NCI-H2227 treated with DMSO at 0.1 percent for 48 hours (cell line): ENCODE results near the gene GRAMD1C.
"Not testable (repeated sequence)": the region's sequence is repeated elsewhere in the genome, so short reads cannot be mapped to it uniquely, and the experiment has no call there.

ENCODE experiments used
- DNase-seq: peaks from one replicate; lab custom pipeline; 2025; lab: John Stamatoyannopoulos, UW

GRAMD1C gene

GRCh38 chr3:113838631-113839209 lies at the start of gene GRAMD1C:
Gene GRAMD1C, plus strand, starts transcription at chr3:113838788. Its CDS starts 122 bp downstream, at chr3:113838910.
- peak; percentile 86 for DNase-seq

- DNase-seq, result no peak
Observed at GRCh38 chr3:113791381-113791780, 47.2 kb upstream of the GRAMD1C start.

GRCh38 chr3:113794526-113794925 lies 44.1 kb upstream of the GRAMD1C start:
- DNase-seq, result no peak

- no peak for DNase-seq
Observed at GRCh38 chr3:113795693-113796092, 42.9 kb upstream of the GRAMD1C start.

GRCh38 chr3:113802795-113803455 lies 35.7 kb upstream of the GRAMD1C start:
- no peak for DNase-seq

GRCh38 chr3:113804661-113805060 lies 33.9 kb upstream of the GRAMD1C start:
- no peak for DNase-seq

- DNase-seq, result no peak
Observed at GRCh38 chr3:113805249-113805648, 33.3 kb upstream of the GRAMD1C start.

- no peak for DNase-seq
Observed at GRCh38 chr3:113812854-113813253, 25.7 kb upstream of the GRAMD1C start.

- DNase-seq, result no peak
Observed at GRCh38 chr3:113819866-113820265, 18.7 kb upstream of the GRAMD1C start.

- DNase-seq, result no peak
Observed at GRCh38 chr3:113825090-113825489, 13.5 kb upstream of the GRAMD1C start.

GRCh38 chr3:113828600-113828999 lies 10.0 kb upstream of the GRAMD1C start:
- DNase-seq, result no peak

GRCh38 chr3:113829576-113830354 lies 8.8 kb upstream of the GRAMD1C start:
- DNase-seq, result no peak

GRCh38 chr3:113831103-113831355 lies 7.6 kb upstream of the GRAMD1C start:
- no peak for DNase-seq

- DNase-seq, result no peak
Observed at GRCh38 chr3:113832477-113833164, 6.0 kb upstream of the GRAMD1C start.

- no peak for DNase-seq
Observed at GRCh38 chr3:113834983-113835382, 3.6 kb upstream of the GRAMD1C start.

- DNase-seq, result no peak
Observed at GRCh38 chr3:113839551-113839950, 963 bp downstream of the GRAMD1C start.

GRCh38 chr3:113844622-113845222 lies 6.1 kb downstream of the GRAMD1C start:
- peak; percentile 3 for DNase-seq

- DNase-seq, result no peak
Observed at GRCh38 chr3:113847247-113847646, 8.7 kb downstream of the GRAMD1C start.

GRCh38 chr3:113847664-113848461 lies 9.3 kb downstream of the GRAMD1C start:
- no peak for DNase-seq

GRCh38 chr3:113849071-113849470 lies 10.5 kb downstream of the GRAMD1C start:
- DNase-seq, result not testable (repeated sequence)

- DNase-seq, result not testable (repeated sequence)
Observed at GRCh38 chr3:113849841-113850240, 11.3 kb downstream of the GRAMD1C start.

- not testable (repeated sequence) for DNase-seq
Observed at GRCh38 chr3:113850391-113850790, 11.8 kb downstream of the GRAMD1C start.
